ENCODE results near the gene ZNF639.

The ZNF639 gene

GRCh38 chr3:179318876-179319275 is 4.0 kb upstream of the ZNF639 start:
- no peak for FAIRE-seq

- FAIRE-seq, result peak; percentile 28
Observed at GRCh38 chr3:179321668-179322285, 1.1 kb upstream of the ZNF639 start.

GRCh38 chr3:179323197-179324110 is 623 bp downstream of the ZNF639 start:
- FAIRE-seq, result no peak

- no peak for FAIRE-seq
Observed at GRCh38 chr3:179324270-179324754, 1.5 kb downstream of the ZNF639 start.

GRCh38 chr3:179330438-179330837 is 7.6 kb downstream of the ZNF639 start:
- no peak for FAIRE-seq

- FAIRE-seq, result no peak
Observed at GRCh38 chr3:179332240-179332639, 9.4 kb downstream of the ZNF639 start.

GRCh38 chr3:179333084-179333483 is 10.3 kb downstream of the ZNF639 start:
- no peak for FAIRE-seq

GRCh38 chr3:179336345-179336929 is 13.6 kb downstream of the ZNF639 start:
- no peak for FAIRE-seq

- peak; percentile 80 for FAIRE-seq
Observed at GRCh38 chr3:179347345-179348194, 24.7 kb downstream of the ZNF639 start, which contains the start of gene MFN1. Gene MFN1, plus strand, starts transcription at chr3:179347709. Its CDS starts 1,143 bp downstream, at chr3:179348852.

- FAIRE-seq, result no peak
Observed at GRCh38 chr3:179348325-179349013, 25.6 kb downstream of the ZNF639 start.

GRCh38 chr3:179355996-179356395 is 33.2 kb downstream of the ZNF639 start:
- no peak for FAIRE-seq

- FAIRE-seq, result no peak
Observed at GRCh38 chr3:179363332-179363731, 40.5 kb downstream of the ZNF639 start.

GRCh38 chr3:179369621-179370020 is 46.8 kb downstream of the ZNF639 start:
- no peak for FAIRE-seq

- FAIRE-seq, result no peak
Observed at GRCh38 chr3:179373938-179374337, 51.1 kb downstream of the ZNF639 start.

GRCh38 chr3:179375091-179375999 is 52.5 kb downstream of the ZNF639 start:
- FAIRE-seq, result no peak

GRCh38 chr3:179376474-179376873 is 53.6 kb downstream of the ZNF639 start:
- FAIRE-seq, result no peak

Measured in TTC549 (cell line).